ENCODE data around the gene KCND3. TPM values are rescaled to one million over a fixed set of nuclear protein-coding genes. Genes with fewer than 3 reads are reported as not detected.

Gene KCND3
- total RNA-seq, 1 experiment from 2014 or later, result 0.15 TPM

- no peaks in the 10 kb centered on the region; the same call in 1 of the 2 replicates for H3K27me3 ChIP-seq (ENCODE audit: insufficient read depth, low read length)
- no peak overlapping the region for H4K5ac ChIP-seq (ENCODE audit: insufficient read length, low read depth, low read length)
- H3K4me2 ChIP-seq (ENCODE audit: insufficient read depth, insufficient read length, low read length), result no peak overlapping the region
- H2BK15ac ChIP-seq (ENCODE audit: low read depth, low read length), result no peak overlapping the region
- H4K91ac ChIP-seq (ENCODE audit: insufficient read length, low read depth, low read length), result no peak overlapping the region
- no peak overlapping the region for H3K14ac ChIP-seq (ENCODE audit: insufficient read depth, low read length)
- no peaks in the 10 kb centered on the region for H3K9me3 ChIP-seq (ENCODE audit: control insufficient read depth, low read depth, low read length)
- H3K4me3 Mint-ChIP-seq, result no peak overlapping the region
- H2BK5ac ChIP-seq (ENCODE audit: insufficient read length, low read length), result no peak overlapping the region
- no peak overlapping the region for H3K4ac ChIP-seq (ENCODE audit: low read depth, low read length)
- no peak overlapping the region for H2BK120ac ChIP-seq (ENCODE audit: low read depth, low read length, poor library complexity, severe bottlenecking)
- H3K4me1 ChIP-seq (ENCODE audit: insufficient read depth, low read length), result peaks cover 5% of the 10 kb centered on the region; the same call in 1 of the 2 replicates
- H2BK12ac ChIP-seq (ENCODE audit: insufficient read length, low read depth, low read length), result no peak overlapping the region
- H3K23me2 ChIP-seq (ENCODE audit: insufficient read length, low read depth, low read length, poor library complexity, severe bottlenecking), result no peaks in the 10 kb centered on the region
- H4K8ac ChIP-seq (replicated peaks; ENCODE audit: insufficient read length, low read depth, low read length), result no peak overlapping the region
- H3K79me2 ChIP-seq (ENCODE audit: insufficient read depth, low read length), result no peaks in the 10 kb centered on the region
- no peak overlapping the region for H2BK20ac ChIP-seq (ENCODE audit: low read depth, low read length, poor library complexity, severe bottlenecking)
- H3K27me3 Mint-ChIP-seq (ENCODE audit: low read depth), result peaks cover 45% of the 10 kb centered on the region
- H3K23ac ChIP-seq (ENCODE audit: insufficient read length, low read depth, low read length), result no peak overlapping the region
- DNase-seq, result no peak
- H2AK5ac ChIP-seq (ENCODE audit: insufficient read length, low read length), result no peak overlapping the region
- H3K9ac ChIP-seq (ENCODE audit: extremely low read depth, insufficient read length, low read length), result no peak overlapping the region
- no peak overlapping the region for H3K56ac ChIP-seq (ENCODE audit: insufficient read length, low read depth, low read length)
- H2AFZ ChIP-seq (ENCODE audit: low read length), result no peak overlapping the region
- H3K27ac ChIP-seq (ENCODE audit: insufficient read length, low read depth, low read length), result no peak overlapping the region
- H4K20me1 ChIP-seq (ENCODE audit: control insufficient read depth, insufficient read depth, insufficient read length), result no peaks in the 10 kb centered on the region
- H3K36me3 Mint-ChIP-seq (ENCODE audit: insufficient read depth in 1 of 3, low read depth in 3 of 3), result no peaks in the 10 kb centered on the region
- TF ChIP-seq CTCF (conservative IDR thresholded peaks at IDR 0.05), result no peak
- no CpG with 5 or more reads among the region's 1 CpG for WGBS (ENCODE audit: extremely low coverage, insufficient read length, low lambda C conversion rate)
- no peaks in the 10 kb centered on the region; a peak in 1 of 5 replicates for H3K9me3 Mint-ChIP-seq
- peaks cover 39 to 46% of the 10 kb centered on the region in 2 experiments for H3K4me1 Mint-ChIP-seq
- no peaks in the 10 kb centered on the region for H3K79me1 ChIP-seq (ENCODE audit: insufficient read depth, low read depth, low read length, poor library complexity, severe bottlenecking)
- no peak overlapping the region for H3K18ac ChIP-seq (ENCODE audit: insufficient read length, low read depth, low read length)
- H3K27ac Mint-ChIP-seq, result no peak overlapping the region
- no peak overlapping the region for H3T11ph ChIP-seq (ENCODE audit: low read length)
Observed at GRCh38 chr1:111906816-111907215, 82.7 kb downstream of the KCND3 start.

Measured in H9 (cell line).